22Rv1 (cell line): Measurements from ENCODE around the gene TBX2.
A peak's percentile ranks its signal among the peaks of the same experiment; 100 is the strongest.

ENCODE experiments used
- CTCF ChIP-seq: fragments of 450-650 bp; IDR thresholded peaks from 2 replicates; pipeline ENCODE4 v1.5.1; 2017; ENCODE audit warnings: mild to moderate bottlenecking
- ZFX ChIP-seq: fragments of 450-650 bp; IDR thresholded peaks from 2 replicates; pipeline ENCODE4 v1.6.1; 2017; ENCODE audit warnings: antibody characterized with exemption, borderline replicate concordance

DNA sequence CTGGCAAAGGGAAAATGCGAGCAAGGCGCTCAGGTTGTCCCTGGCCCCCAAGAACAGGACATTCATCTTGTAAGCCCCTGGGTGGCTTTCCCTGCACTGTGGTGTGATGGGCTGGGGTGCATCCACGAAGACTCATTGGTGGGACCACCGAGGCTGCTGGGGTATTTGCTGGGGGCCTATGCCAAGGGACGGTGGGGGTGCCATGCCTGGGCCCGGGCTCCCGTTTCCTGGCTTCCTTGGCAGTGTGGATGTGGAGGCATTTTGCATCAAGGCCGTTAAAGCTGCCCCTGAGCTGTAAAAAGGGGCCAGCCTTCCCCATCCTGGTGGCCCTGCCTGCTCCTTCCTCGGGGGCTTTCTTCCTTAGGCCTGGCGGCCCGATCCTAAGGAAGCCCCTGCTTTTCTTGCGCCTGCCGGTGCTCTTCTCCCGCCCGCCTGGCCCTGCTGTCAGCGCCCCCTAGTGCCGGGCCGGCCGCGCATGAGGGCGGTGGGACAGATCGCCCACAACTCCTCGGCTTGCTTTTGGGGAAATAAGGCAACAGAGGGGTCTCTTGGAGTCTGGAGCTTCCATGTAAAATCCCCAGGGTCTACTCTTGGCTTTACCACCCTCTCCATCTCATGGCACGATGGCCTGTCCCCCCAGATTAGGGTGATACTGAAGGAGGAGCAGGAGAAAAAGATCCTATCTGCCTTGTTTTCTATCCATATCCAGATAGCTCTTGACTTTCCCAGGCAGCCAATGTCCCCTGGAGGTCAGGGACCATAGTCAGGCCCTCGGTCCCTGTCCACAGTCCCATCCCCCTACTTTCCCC lies 9.8 kb upstream of the TBX2 start:
- TF ChIP-seq CTCF (peak; percentile 98), ZFX (no peak)
